ENCODE results near the gene RAMACL. TPM values are rescaled to one million over a fixed set of nuclear protein-coding genes. Genes with fewer than 3 reads are reported as not detected.

Gene RAMACL
- total RNA-seq, 4 donors from 2014 or later: 8.2 to 10.8 (median 9.1) TPM

GRCh38 chr6:166596776-166597507, 10.5 kb upstream of the RAMACL start:
- Histone ChIP-seq H3K27me3 (no peaks in the 10 kb centered on the region), H3K9me3 (no peaks in the 10 kb centered on the region), H3K4me1 (peaks cover 0 to 32% (median 17%) of the 10 kb centered on the region in 4 donors), H3K4me3 (no peak overlapping the region), H3K36me3 (no peaks in the 10 kb centered on the region), H3K27ac (peak overlapping the region in 1 of 4 donors; percentile 85)
- no peak for DNase-seq (ENCODE audit: low spot score in 2 of 2)
- 93 to 97% methylated on average over 15 of the region's 15 CpGs for WGBS, 2 donors
- no peak for TF ChIP-seq CTCF (IDR thresholded peaks at IDR 0.05)

GRCh38 chr6:166595949-166596348, 9.5 kb upstream of the RAMACL start:
- Histone ChIP-seq H3K27me3 (no peaks in the 10 kb centered on the region), H3K4me1 (peaks cover 0 to 32% (median 17%) of the 10 kb centered on the region in 4 donors), H3K36me3 (no peaks in the 10 kb centered on the region), H3K27ac (peak overlapping the region in 2 of 4 donors; percentile 22 to 38), H3K9me3 (no peaks in the 10 kb centered on the region), H3K4me3 (no peak overlapping the region)
- TF ChIP-seq POLR2A (IDR thresholded peaks at IDR 0.05) (no peak), EP300 (IDR thresholded peaks at IDR 0.05) (no peak)
- 80 to 91% methylated on average over 6 of the region's 6 CpGs for WGBS, 2 donors
- no peak for DNase-seq (ENCODE audit: low spot score in 2 of 2)

- Histone ChIP-seq H3K27ac (peak overlapping the region in 1 of 4 donors; percentile 22), H3K4me3 (no peak overlapping the region), H3K36me3 (no peaks in the 10 kb centered on the region), H3K4me1 (peaks cover 0 to 37% (median 19%) of the 10 kb centered on the region in 4 donors), H3K27me3 (no peaks in the 10 kb centered on the region), H3K9me3 (no peaks in the 10 kb centered on the region)
- no peak for TF ChIP-seq POLR2A (IDR thresholded peaks at IDR 0.05)
- TF ChIP-seq CTCF (IDR thresholded peaks at IDR 0.05): no peak
- TF ChIP-seq EP300 (IDR thresholded peaks at IDR 0.05): peak in 1 of 2 donors; percentile 28
- WGBS, 2 donors: 87 to 91% methylated on average over 13 of the region's 13 CpGs
- DNase-seq (ENCODE audit: low spot score in 2 of 2): no peak
These were observed 8.7 kb upstream of the RAMACL start for GRCh38 chr6:166595061-166595780.

- WGBS, 2 donors: 88 to 91% methylated on average over 9 of the region's 9 CpGs
- Histone ChIP-seq H3K36me3 (no peaks in the 10 kb centered on the region), H3K27me3 (no peaks in the 10 kb centered on the region), H3K9me3 (no peaks in the 10 kb centered on the region), H3K27ac (no peak overlapping the region), H3K4me1 (peaks cover 0 to 40% (median 22%) of the 10 kb centered on the region in 4 donors), H3K4me3 (no peak overlapping the region)
- DNase-seq (ENCODE audit: low spot score in 2 of 2): no peak
- TF ChIP-seq POLR2A (IDR thresholded peaks at IDR 0.05): no peak
- TF ChIP-seq EP300 (IDR thresholded peaks at IDR 0.05): no peak
- TF ChIP-seq CTCF (IDR thresholded peaks at IDR 0.05): no peak
These were observed 6.3 kb upstream of the RAMACL start for GRCh38 chr6:166592821-166593220.

- Histone ChIP-seq H3K36me3 (no peaks in the 10 kb centered on the region), H3K27ac (no peak overlapping the region), H3K9me3 (no peaks in the 10 kb centered on the region), H3K4me3 (no peak overlapping the region), H3K4me1 (peaks cover 0 to 34% (median 17%) of the 10 kb centered on the region in 4 donors), H3K27me3 (no peaks in the 10 kb centered on the region)
- TF ChIP-seq CTCF (IDR thresholded peaks at IDR 0.05) (no peak), EP300 (IDR thresholded peaks at IDR 0.05) (no peak), POLR2A (IDR thresholded peaks at IDR 0.05) (no peak)
- 87 to 91% methylated on average over 7 of the region's 7 CpGs for WGBS, 2 donors
- DNase-seq (ENCODE audit: low spot score in 2 of 2): no peak
These were observed 5.6 kb upstream of the RAMACL start for GRCh38 chr6:166591961-166592520.

All from tibial nerve (tissue), 4 donors.